ENCODE measurements around the gene CHAC2. TPM values are rescaled to one million over a fixed set of nuclear protein-coding genes. Genes with fewer than 3 reads are reported as not detected.
"Not testable (repeated sequence)": the region's sequence is repeated elsewhere in the genome, so short reads cannot be mapped to it uniquely, and the experiment has no call there.

Gene CHAC2
- total RNA-seq = 1.6 and 2.9 TPM in 2 replicates
- long read RNA-seq, partial matches to known transcripts = 1 of 7 reads
- long read RNA-seq, other reads (novel, unspliced or antisense) = 5 of 7 reads

- peaks cover 8% of the 10 kb centered on the region for H3K36me3 Mint-ChIP-seq (ENCODE audit: insufficient read depth)
- peak within 1 kb of the TSS; percentile 90 for H3K4me3 Mint-ChIP-seq (ENCODE audit: low read depth)
- no peaks in the 10 kb centered on the region for H3K27me3 Mint-ChIP-seq
- peaks cover 21% of the 10 kb centered on the region for H3K4me1 Mint-ChIP-seq (ENCODE audit: low read depth)
- DNase-seq (ENCODE audit: low spot score, unreplicated experiment) = peak; percentile 59
- no peaks in the 10 kb centered on the region for H3K9me3 Mint-ChIP-seq (ENCODE audit: low read depth)
- peak within 1 kb of the TSS; percentile 93 for H3K27ac Mint-ChIP-seq
- peak; percentile 61 for TF ChIP-seq CTCF (IDR thresholded peaks at IDR 0.05; ENCODE audit: unreplicated experiment)
Observed at GRCh38 chr2:53767405-53768241, at the start of gene CHAC2. Gene CHAC2, plus strand, starts transcription at chr2:53767804. Its CDS starts 83 bp downstream, at chr2:53767887.

- not testable (repeated sequence) for H3K27me3 Mint-ChIP-seq; DNase-seq (ENCODE audit: low spot score, unreplicated experiment); H3K4me3 Mint-ChIP-seq (ENCODE audit: low read depth); H3K4me1 Mint-ChIP-seq (ENCODE audit: low read depth); H3K27ac Mint-ChIP-seq
- Mint-ChIP-seq H3K9me3 (ENCODE audit: low read depth) (peaks cover 19% of the 10 kb centered on the region), H3K36me3 (ENCODE audit: insufficient read depth) (peaks cover 39% of the 10 kb centered on the region)
Observed at GRCh38 chr2:53720944-53721343, 46.7 kb upstream of the CHAC2 start.

GRCh38 chr2:53724536-53724935, 43.1 kb upstream of the CHAC2 start:
- Mint-ChIP-seq H3K27ac (no peak overlapping the region), H3K4me1 (ENCODE audit: low read depth) (peaks cover 5% of the 10 kb centered on the region), H3K27me3 (no peaks in the 10 kb centered on the region), H3K4me3 (ENCODE audit: low read depth) (no peak overlapping the region), H3K9me3 (ENCODE audit: low read depth) (peaks cover 11% of the 10 kb centered on the region), H3K36me3 (ENCODE audit: insufficient read depth) (peaks cover 32% of the 10 kb centered on the region)
- no peak for TF ChIP-seq CTCF (IDR thresholded peaks at IDR 0.05; ENCODE audit: unreplicated experiment)
- DNase-seq (ENCODE audit: low spot score, unreplicated experiment) = no peak

- TF ChIP-seq CTCF (IDR thresholded peaks at IDR 0.05; ENCODE audit: unreplicated experiment) = no peak
- Mint-ChIP-seq H3K36me3 (ENCODE audit: insufficient read depth) (peaks cover 29% of the 10 kb centered on the region), H3K27ac (peak overlapping the region; percentile 67), H3K27me3 (no peaks in the 10 kb centered on the region), H3K9me3 (ENCODE audit: low read depth) (peaks cover 7% of the 10 kb centered on the region), H3K4me1 (ENCODE audit: low read depth) (peaks cover 5% of the 10 kb centered on the region), H3K4me3 (ENCODE audit: low read depth) (no peak overlapping the region)
- DNase-seq (ENCODE audit: low spot score, unreplicated experiment) = no peak
Observed at GRCh38 chr2:53725662-53726061, 41.9 kb upstream of the CHAC2 start.

GRCh38 chr2:53727921-53728320, 39.7 kb upstream of the CHAC2 start:
- Mint-ChIP-seq H3K27me3 (no peaks in the 10 kb centered on the region), H3K36me3 (ENCODE audit: insufficient read depth) (peaks cover 19% of the 10 kb centered on the region), H3K4me1 (ENCODE audit: low read depth) (peaks cover 5% of the 10 kb centered on the region)

More at GRCh38 chr2:53727921-53728320, 39.7 kb upstream of the CHAC2 start:
- Mint-ChIP-seq H3K27ac (no peak overlapping the region), H3K9me3 (ENCODE audit: low read depth) (peaks cover 6% of the 10 kb centered on the region), H3K4me3 (ENCODE audit: low read depth) (no peak overlapping the region)
- no peak for TF ChIP-seq CTCF (IDR thresholded peaks at IDR 0.05; ENCODE audit: unreplicated experiment)
- DNase-seq (ENCODE audit: low spot score, unreplicated experiment) = no peak

All from progenitor cell of endocrine pancreas (in vitro differentiated cells).